HUES48 (cell line): ENCODE measurements around the gene CNGB1.
A peak's percentile ranks its signal among the peaks of the same experiment; 100 is the strongest.

Experiments used
- H3K27ac ChIP-seq: one replicate; pipeline ENCODE4 v1.7.0; 2013; ENCODE audit warnings: low read depth, low read length, inconsistent platforms
- H3K27me3 ChIP-seq: 2 replicates; pipeline ENCODE4 v1.6.1; 2013; ENCODE audit warnings: mild to moderate bottlenecking, low read length; ENCODE audit not compliant: control insufficient read depth, insufficient read depth
- H3K36me3 ChIP-seq: 2 replicates; pipeline ENCODE4 v1.6.1; 2013; ENCODE audit warnings: low read length; ENCODE audit not compliant: control insufficient read depth, insufficient read depth
- H3K4me1 ChIP-seq: 2 replicates; pipeline ENCODE4 v1.6.1; 2013; ENCODE audit warnings: mild to moderate bottlenecking, low read length; ENCODE audit not compliant: control insufficient read depth, insufficient read depth
- H3K4me3 ChIP-seq: 2 replicates; pipeline ENCODE4 v1.5.1; 2013; ENCODE audit warnings: mild to moderate bottlenecking, low read depth, low read length
- H3K9ac ChIP-seq: 2 replicates; pipeline ENCODE4 v1.6.1; 2013; ENCODE audit warnings: mild to moderate bottlenecking, low read depth, low read length, moderate library complexity
- H3K9me3 ChIP-seq: 2 replicates; pipeline ENCODE4 v1.6.1; 2013; ENCODE audit warnings: low read length; ENCODE audit not compliant: control insufficient read depth, insufficient read depth

CNGB1 gene

GRCh38 chr16:58002936-58003335, 32.0 kb upstream of the CNGB1 start:
- Histone ChIP-seq H3K4me1 (peaks cover 12% of the 10 kb centered on the region; the same call in 1 of the 2 replicates), H3K9ac (no peak overlapping the region), H3K9me3 (no peaks in the 10 kb centered on the region), H3K36me3 (peaks cover 24% of the 10 kb centered on the region), H3K4me3 (no peak overlapping the region), H3K27ac (no peak overlapping the region), H3K27me3 (no peaks in the 10 kb centered on the region)

- Histone ChIP-seq H3K27me3 (no peaks in the 10 kb centered on the region), H3K4me1 (peaks cover 12% of the 10 kb centered on the region; the same call in 1 of the 2 replicates), H3K27ac (no peak overlapping the region), H3K9me3 (no peaks in the 10 kb centered on the region), H3K36me3 (peaks cover 28% of the 10 kb centered on the region), H3K9ac (no peak overlapping the region), H3K4me3 (no peak overlapping the region)
Observed at GRCh38 chr16:58002416-58002800, 31.5 kb upstream of the CNGB1 start.

GRCh38 chr16:58001781-58002415, 31.0 kb upstream of the CNGB1 start:
- Histone ChIP-seq H3K27me3 (no peaks in the 10 kb centered on the region), H3K9me3 (no peaks in the 10 kb centered on the region), H3K27ac (no peak overlapping the region), H3K9ac (no peak overlapping the region), H3K36me3 (peaks cover 33% of the 10 kb centered on the region), H3K4me3 (peak overlapping the region; percentile 90), H3K4me1 (peaks cover 12% of the 10 kb centered on the region; the same call in 1 of the 2 replicates)

GRCh38 chr16:58000706-58001676, 30.1 kb upstream of the CNGB1 start, which contains the start of gene USB1:
TSS of gene USB1 (plus strand) at chr16:58001407. CDS start at chr16:58001484, 77 bp downstream.
- peak within 1 kb of the TSS; percentile 86 for H3K27ac ChIP-seq
- H3K36me3 ChIP-seq: peaks cover 39% of the 10 kb centered on the region
- H3K9ac ChIP-seq: peak within 1 kb of the TSS; percentile 58
- peaks cover 12% of the 10 kb centered on the region; the same call in 1 of the 2 replicates for H3K4me1 ChIP-seq
- peak within 1 kb of the TSS; percentile 90 for H3K4me3 ChIP-seq
- H3K27me3 ChIP-seq: no peaks in the 10 kb centered on the region
- H3K9me3 ChIP-seq: no peaks in the 10 kb centered on the region

GRCh38 chr16:57999971-58000705, 29.2 kb upstream of the CNGB1 start, which contains the start of gene ZNF319:
TSS of gene ZNF319 (minus strand) at chr16:58000672. CDS start at chr16:57998265, 2,407 bp downstream.
- H3K36me3 ChIP-seq: peaks cover 44% of the 10 kb centered on the region
- peaks cover 12% of the 10 kb centered on the region; the same call in 1 of the 2 replicates for H3K4me1 ChIP-seq
- no peaks in the 10 kb centered on the region for H3K9me3 ChIP-seq
- H3K27me3 ChIP-seq: no peaks in the 10 kb centered on the region
- H3K27ac ChIP-seq: peak within 1 kb of the TSS; percentile 86
- peak within 1 kb of the TSS; percentile 90 for H3K4me3 ChIP-seq
- peak within 1 kb of the TSS; percentile 58 for H3K9ac ChIP-seq

- Histone ChIP-seq H3K9ac (no peak overlapping the region), H3K27ac (no peak overlapping the region), H3K4me3 (peak overlapping the region; percentile 90), H3K4me1 (peaks cover 12% of the 10 kb centered on the region; the same call in 1 of the 2 replicates), H3K27me3 (no peaks in the 10 kb centered on the region), H3K9me3 (no peaks in the 10 kb centered on the region), H3K36me3 (peaks cover 40% of the 10 kb centered on the region)
Observed at GRCh38 chr16:57999366-57999970, 28.5 kb upstream of the CNGB1 start.

- no peak overlapping the region for H3K9ac ChIP-seq
Observed at GRCh38 chr16:57998992-57999365, 28.1 kb upstream of the CNGB1 start.

GRCh38 chr16:57998486-57998885, 27.6 kb upstream of the CNGB1 start:
- Histone ChIP-seq H3K27me3 (no peaks in the 10 kb centered on the region), H3K36me3 (peaks cover 35% of the 10 kb centered on the region), H3K4me1 (peaks cover 12% of the 10 kb centered on the region; the same call in 1 of the 2 replicates), H3K9me3 (no peaks in the 10 kb centered on the region), H3K9ac (no peak overlapping the region), H3K4me3 (no peak overlapping the region), H3K27ac (no peak overlapping the region)

More at GRCh38 chr16:57998992-57999365, 28.1 kb upstream of the CNGB1 start:
- no peaks in the 10 kb centered on the region for H3K27me3 ChIP-seq
- H3K27ac ChIP-seq: no peak overlapping the region
- H3K4me1 ChIP-seq: peaks cover 12% of the 10 kb centered on the region; the same call in 1 of the 2 replicates
- no peak overlapping the region for H3K4me3 ChIP-seq
- peaks cover 38% of the 10 kb centered on the region for H3K36me3 ChIP-seq
- no peaks in the 10 kb centered on the region for H3K9me3 ChIP-seq

- Histone ChIP-seq H3K4me3 (no peak overlapping the region), H3K4me1 (peaks cover 12% of the 10 kb centered on the region; the same call in 1 of the 2 replicates), H3K27ac (no peak overlapping the region), H3K9ac (no peak overlapping the region), H3K27me3 (no peaks in the 10 kb centered on the region), H3K9me3 (no peaks in the 10 kb centered on the region), H3K36me3 (peaks cover 27% of the 10 kb centered on the region)
Observed at GRCh38 chr16:57997528-57998265, 26.8 kb upstream of the CNGB1 start.

- no peak overlapping the region for H3K9ac ChIP-seq
- H3K36me3 ChIP-seq: peaks cover 23% of the 10 kb centered on the region
- no peak overlapping the region for H3K27ac ChIP-seq
- peaks cover 12% of the 10 kb centered on the region; the same call in 1 of the 2 replicates for H3K4me1 ChIP-seq
- H3K9me3 ChIP-seq: no peaks in the 10 kb centered on the region
- no peak overlapping the region for H3K4me3 ChIP-seq
- H3K27me3 ChIP-seq: no peaks in the 10 kb centered on the region
Observed at GRCh38 chr16:57997176-57997527, 26.2 kb upstream of the CNGB1 start.
